GM12878 (cell line): ENCODE results near the gene PPP1R14B. TPM values are rescaled to one million over a fixed set of nuclear protein-coding genes. Genes with fewer than 3 reads are reported as not detected.

Experiments used
- JUNB ChIP-seq: IDR thresholded peaks from 2 replicates; pipeline ENCODE4 v1.6.1; 2016; ENCODE audit warnings: antibody characterized with exemption, mild to moderate bottlenecking
- MEF2A ChIP-seq: IDR thresholded peaks from 2 replicates; pipeline ENCODE4 v1.6.1; 2011; ENCODE audit warnings: low read depth, mild to moderate bottlenecking, low read length, moderate library complexity; ENCODE audit not compliant: insufficient read depth
- SREBF2 ChIP-seq: IDR thresholded peaks from 2 replicates; pipeline ENCODE4 v1.6.1; 2012; ENCODE audit warnings: mild to moderate bottlenecking, low read length
- TARDBP ChIP-seq: IDR thresholded peaks from 2 replicates; pipeline ENCODE4 v1.6.1; 2016; ENCODE audit warnings: borderline replicate concordance
- polyA plus RNA-seq, 11 experiments: library from polyadenylated mRNA; depleted of rRNA in 4 of 11; unstranded in 6 of 11; stranded (reverse) in 5 of 11; fragments of >200 nt; fragmentation: Nextera tagmentation in 4 of 11; fragmentation: Illumina TruSeq in 1 of 11; extraction: Ambion mirVana in 4 of 11; extraction: Trizol in 1 of 11; gene quantifications; 1 replicate in 1 of 11; 2 replicates in 10 of 11; pipeline versions ENCODE4 v1.2.1 to v1.2.3, GENCODE V29; 2011 to 2016; ENCODE audit warnings: inconsistent platforms in 2 of 11, missing spikeins in 2 of 11, low read depth in 1 of 11
- total RNA-seq, 4 experiments: library from RNA; depleted of rRNA in 3 of 4; stranded (reverse); fragments of >200 nt in 3 of 4; fragmentation: Illumina TruSeq in 1 of 4; extraction: Trizol in 1 of 4; gene quantifications; 2 replicates each; pipeline versions ENCODE4 v1.2.1 to v1.2.3, GENCODE V29; 2013 to 2021
- TF ChIP-seq, protein P1 (sequence below): fragments of 450-650 bp; IDR thresholded peaks from 2 replicates; pipeline ENCODE4 v1.6.1; 2017; ENCODE audit warnings: mild to moderate bottlenecking, moderate library complexity
- TF ChIP-seq, protein P2 (sequence below): fragments of 450-650 bp; IDR thresholded peaks from 2 replicates; pipeline ENCODE4 v1.6.1; 2017; ENCODE audit warnings: low read depth, mild to moderate bottlenecking, moderate library complexity
- TF ChIP-seq, protein P3 (sequence below): fragments of 450-650 bp; formaldehyde crosslinking; IDR thresholded peaks from 2 replicates; pipeline ENCODE4 v1.4.0; 2022; ENCODE audit warnings: mild to moderate bottlenecking, moderate library complexity

The PPP1R14B gene
- total and polyA plus RNA-seq, 10 of the 15 experiments (the other 5 are each of a cell fraction or from before 2014, with no cell fraction given): 8.4 to 283 (median 124) TPM

GRCh38 chr11:64231546-64231945, 15.2 kb downstream of the PPP1R14B start (continued):
- TF ChIP-seq, protein P1, sequence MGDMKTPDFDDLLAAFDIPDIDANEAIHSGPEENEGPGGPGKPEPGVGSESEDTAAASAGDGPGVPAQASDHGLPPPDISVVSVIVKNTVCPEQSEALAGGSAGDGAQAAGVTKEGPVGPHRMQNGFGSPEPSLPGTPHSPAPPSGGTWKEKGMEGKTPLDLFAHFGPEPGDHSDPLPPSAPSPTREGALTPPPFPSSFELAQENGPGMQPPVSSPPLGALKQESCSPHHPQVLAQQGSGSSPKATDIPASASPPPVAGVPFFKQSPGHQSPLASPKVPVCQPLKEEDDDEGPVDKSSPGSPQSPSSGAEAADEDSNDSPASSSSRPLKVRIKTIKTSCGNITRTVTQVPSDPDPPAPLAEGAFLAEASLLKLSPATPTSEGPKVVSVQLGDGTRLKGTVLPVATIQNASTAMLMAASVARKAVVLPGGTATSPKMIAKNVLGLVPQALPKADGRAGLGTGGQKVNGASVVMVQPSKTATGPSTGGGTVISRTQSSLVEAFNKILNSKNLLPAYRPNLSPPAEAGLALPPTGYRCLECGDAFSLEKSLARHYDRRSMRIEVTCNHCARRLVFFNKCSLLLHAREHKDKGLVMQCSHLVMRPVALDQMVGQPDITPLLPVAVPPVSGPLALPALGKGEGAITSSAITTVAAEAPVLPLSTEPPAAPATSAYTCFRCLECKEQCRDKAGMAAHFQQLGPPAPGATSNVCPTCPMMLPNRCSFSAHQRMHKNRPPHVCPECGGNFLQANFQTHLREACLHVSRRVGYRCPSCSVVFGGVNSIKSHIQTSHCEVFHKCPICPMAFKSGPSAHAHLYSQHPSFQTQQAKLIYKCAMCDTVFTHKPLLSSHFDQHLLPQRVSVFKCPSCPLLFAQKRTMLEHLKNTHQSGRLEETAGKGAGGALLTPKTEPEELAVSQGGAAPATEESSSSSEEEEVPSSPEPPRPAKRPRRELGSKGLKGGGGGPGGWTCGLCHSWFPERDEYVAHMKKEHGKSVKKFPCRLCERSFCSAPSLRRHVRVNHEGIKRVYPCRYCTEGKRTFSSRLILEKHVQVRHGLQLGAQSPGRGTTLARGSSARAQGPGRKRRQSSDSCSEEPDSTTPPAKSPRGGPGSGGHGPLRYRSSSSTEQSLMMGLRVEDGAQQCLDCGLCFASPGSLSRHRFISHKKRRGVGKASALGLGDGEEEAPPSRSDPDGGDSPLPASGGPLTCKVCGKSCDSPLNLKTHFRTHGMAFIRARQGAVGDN: no peak
- no peak for TF ChIP-seq MEF2A
- TF ChIP-seq, protein P2, sequence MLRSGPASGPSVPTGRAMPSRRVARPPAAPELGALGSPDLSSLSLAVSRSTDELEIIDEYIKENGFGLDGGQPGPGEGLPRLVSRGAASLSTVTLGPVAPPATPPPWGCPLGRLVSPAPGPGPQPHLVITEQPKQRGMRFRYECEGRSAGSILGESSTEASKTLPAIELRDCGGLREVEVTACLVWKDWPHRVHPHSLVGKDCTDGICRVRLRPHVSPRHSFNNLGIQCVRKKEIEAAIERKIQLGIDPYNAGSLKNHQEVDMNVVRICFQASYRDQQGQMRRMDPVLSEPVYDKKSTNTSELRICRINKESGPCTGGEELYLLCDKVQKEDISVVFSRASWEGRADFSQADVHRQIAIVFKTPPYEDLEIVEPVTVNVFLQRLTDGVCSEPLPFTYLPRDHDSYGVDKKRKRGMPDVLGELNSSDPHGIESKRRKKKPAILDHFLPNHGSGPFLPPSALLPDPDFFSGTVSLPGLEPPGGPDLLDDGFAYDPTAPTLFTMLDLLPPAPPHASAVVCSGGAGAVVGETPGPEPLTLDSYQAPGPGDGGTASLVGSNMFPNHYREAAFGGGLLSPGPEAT: no peak
- no peak for TF ChIP-seq JUNB
- TF ChIP-seq SREBF2: no peak
- TF ChIP-seq TARDBP: no peak
- TF ChIP-seq, protein P3, sequence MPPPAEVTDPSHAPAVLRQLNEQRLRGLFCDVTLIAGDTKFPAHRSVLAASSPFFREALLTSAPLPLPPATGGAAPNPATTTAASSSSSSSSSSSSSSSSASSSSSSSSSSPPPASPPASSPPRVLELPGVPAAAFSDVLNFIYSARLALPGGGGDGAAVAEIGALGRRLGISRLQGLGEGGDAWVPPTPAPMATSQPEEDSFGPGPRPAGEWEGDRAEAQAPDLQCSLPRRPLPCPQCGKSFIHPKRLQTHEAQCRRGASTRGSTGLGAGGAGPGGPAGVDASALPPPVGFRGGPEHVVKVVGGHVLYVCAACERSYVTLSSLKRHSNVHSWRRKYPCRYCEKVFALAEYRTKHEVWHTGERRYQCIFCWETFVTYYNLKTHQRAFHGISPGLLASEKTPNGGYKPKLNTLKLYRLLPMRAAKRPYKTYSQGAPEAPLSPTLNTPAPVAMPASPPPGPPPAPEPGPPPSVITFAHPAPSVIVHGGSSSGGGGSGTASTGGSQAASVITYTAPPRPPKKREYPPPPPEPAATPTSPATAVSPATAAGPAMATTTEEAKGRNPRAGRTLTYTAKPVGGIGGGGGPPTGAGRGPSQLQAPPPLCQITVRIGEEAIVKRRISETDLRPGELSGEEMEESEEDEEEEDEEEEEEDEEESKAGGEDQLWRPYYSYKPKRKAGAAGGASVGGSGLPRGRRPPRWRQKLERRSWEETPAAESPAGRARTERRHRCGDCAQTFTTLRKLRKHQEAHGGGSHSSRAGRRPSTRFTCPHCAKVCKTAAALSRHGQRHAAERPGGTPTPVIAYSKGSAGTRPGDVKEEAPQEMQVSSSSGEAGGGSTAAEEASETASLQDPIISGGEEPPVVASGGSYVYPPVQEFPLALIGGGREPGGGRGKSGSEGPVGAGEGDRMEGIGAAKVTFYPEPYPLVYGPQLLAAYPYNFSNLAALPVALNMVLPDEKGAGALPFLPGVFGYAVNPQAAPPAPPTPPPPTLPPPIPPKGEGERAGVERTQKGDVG (CRISPR knock-in tag): no peak
